ENCODE results near the gene RBFOX2. TPM values are rescaled to one million over a fixed set of nuclear protein-coding genes. Genes with fewer than 3 reads are reported as not detected.
"Not testable (repeated sequence)": the region's sequence is repeated elsewhere in the genome, so short reads cannot be mapped to it uniquely, and the experiment has no call there.

RBFOX2 gene
- total RNA-seq, 4 donors from 2014 or later, result 39.4 to 80.0 (median 52.9) TPM

DNA sequence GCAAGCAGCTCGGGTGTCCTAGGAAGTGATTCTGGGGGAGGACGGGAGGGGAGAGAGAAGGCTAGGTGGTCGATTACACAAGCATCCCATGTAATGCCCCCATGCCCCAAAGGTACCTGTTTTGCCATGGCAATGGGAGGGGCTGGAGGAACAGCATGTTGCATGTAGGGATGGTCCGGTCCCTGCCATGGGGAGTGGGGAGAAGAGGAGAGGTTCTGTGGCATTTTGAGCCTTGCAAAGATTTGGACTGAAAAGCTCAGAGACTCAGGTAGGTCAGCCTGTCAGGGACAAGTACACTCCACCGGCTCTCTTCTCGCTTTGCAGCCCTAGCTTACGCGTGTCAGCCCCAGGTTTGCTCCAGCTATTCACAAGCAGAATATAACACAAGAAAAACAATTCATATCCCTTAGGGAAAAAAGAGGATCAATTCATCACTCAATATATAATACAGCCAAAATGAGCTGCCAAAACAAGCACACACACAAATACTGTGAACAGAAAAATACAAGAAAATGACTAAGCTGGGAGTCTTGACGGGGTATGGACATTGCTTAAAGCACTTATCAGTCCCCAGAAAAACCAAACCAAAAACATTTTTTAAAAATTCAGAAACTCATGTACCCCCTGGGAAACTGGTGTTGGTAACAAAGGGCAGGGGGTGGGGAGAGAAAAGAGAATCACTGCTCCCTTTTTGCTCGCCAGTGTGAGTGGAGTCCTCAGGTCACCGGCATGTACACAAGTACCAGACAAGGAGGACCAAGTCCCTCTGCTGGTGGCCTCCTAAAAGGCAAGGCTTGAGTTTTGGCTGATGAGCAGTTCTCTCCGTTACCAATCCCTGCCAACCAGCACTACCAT is 289.3 kb downstream of the RBFOX2 start:
- no peaks in the 10 kb centered on the region for H3K4me1 ChIP-seq
- H3K4me3 ChIP-seq, result no peak overlapping the region
- no peaks in the 10 kb centered on the region for H3K27me3 ChIP-seq
- TF ChIP-seq, protein P1, sequence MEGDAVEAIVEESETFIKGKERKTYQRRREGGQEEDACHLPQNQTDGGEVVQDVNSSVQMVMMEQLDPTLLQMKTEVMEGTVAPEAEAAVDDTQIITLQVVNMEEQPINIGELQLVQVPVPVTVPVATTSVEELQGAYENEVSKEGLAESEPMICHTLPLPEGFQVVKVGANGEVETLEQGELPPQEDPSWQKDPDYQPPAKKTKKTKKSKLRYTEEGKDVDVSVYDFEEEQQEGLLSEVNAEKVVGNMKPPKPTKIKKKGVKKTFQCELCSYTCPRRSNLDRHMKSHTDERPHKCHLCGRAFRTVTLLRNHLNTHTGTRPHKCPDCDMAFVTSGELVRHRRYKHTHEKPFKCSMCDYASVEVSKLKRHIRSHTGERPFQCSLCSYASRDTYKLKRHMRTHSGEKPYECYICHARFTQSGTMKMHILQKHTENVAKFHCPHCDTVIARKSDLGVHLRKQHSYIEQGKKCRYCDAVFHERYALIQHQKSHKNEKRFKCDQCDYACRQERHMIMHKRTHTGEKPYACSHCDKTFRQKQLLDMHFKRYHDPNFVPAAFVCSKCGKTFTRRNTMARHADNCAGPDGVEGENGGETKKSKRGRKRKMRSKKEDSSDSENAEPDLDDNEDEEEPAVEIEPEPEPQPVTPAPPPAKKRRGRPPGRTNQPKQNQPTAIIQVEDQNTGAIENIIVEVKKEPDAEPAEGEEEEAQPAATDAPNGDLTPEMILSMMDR (IDR thresholded peaks at IDR 0.05), result peak in 2 of 6 experiments; percentile 33 to 36
- TF ChIP-seq POLR2A (IDR thresholded peaks at IDR 0.05), result no peak
- H3K27ac ChIP-seq, result no peak overlapping the region
- H3K36me3 ChIP-seq, result peaks cover 0 to 14% (median 0%) of the 10 kb centered on the region in 3 donors
- no peak for DNase-seq
- H3K9me3 ChIP-seq, result no peaks in the 10 kb centered on the region

DNA sequence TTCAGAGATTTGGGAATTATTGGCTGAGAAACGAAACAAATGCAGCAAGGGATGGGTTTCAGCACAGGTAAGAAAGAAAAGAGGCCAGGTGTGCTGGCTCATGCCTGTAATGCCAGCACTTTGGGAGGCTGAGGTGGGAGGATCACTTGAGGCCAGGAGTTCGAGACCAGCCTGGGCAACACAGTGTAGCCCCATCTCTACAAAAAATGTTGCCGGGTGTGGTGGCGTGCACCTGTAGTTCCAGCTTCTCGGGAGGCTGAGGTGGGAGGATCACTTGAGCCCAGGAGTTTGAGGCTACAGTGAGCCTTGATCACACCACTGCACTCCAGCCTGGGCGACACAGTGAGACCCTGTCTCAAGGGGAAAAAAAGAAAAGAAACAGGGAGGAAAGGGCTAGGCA is 290.7 kb downstream of the RBFOX2 start:
- not testable (repeated sequence) for DNase-seq, H3K4me3 ChIP-seq, H3K36me3 ChIP-seq, H3K9me3 ChIP-seq, H3K27ac ChIP-seq, H3K27me3 ChIP-seq
- H3K4me1 ChIP-seq, result peaks cover 0 to 14% (median 0%) of the 10 kb centered on the region in 4 donors

DNA sequence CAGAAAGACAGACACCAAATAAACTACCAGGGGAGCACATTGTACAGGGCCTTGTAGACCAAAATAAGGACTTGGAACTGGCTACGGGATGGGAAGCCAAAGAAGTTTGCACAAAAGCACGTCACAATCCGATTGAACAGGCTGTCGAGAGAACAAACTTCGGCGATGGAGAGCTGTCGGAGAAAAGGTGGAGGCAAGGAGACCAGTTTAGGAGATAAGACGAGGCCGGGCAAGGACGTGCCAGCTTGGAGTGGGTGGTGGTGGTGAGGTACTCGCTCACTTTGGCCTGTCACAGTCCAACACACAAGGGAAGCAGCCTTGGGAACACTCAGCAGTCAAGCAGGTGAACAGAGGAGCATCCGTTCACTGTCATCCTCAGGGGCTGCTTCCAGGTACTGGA is 291.9 kb downstream of the RBFOX2 start:
- no peaks in the 10 kb centered on the region for H3K27me3 ChIP-seq
- H3K4me1 ChIP-seq, result peaks cover 0 to 15% (median 0%) of the 10 kb centered on the region in 4 donors
- no peak overlapping the region for H3K27ac ChIP-seq
- peaks cover 0 to 4% (median 0%) of the 10 kb centered on the region in 3 donors for H3K36me3 ChIP-seq
- TF ChIP-seq POLR2A (IDR thresholded peaks at IDR 0.05), result no peak
- TF ChIP-seq, protein P1 (IDR thresholded peaks at IDR 0.05), result no peak
- no peak for DNase-seq
- H3K4me3 ChIP-seq, result no peak overlapping the region
- H3K9me3 ChIP-seq, result no peaks in the 10 kb centered on the region

DNA sequence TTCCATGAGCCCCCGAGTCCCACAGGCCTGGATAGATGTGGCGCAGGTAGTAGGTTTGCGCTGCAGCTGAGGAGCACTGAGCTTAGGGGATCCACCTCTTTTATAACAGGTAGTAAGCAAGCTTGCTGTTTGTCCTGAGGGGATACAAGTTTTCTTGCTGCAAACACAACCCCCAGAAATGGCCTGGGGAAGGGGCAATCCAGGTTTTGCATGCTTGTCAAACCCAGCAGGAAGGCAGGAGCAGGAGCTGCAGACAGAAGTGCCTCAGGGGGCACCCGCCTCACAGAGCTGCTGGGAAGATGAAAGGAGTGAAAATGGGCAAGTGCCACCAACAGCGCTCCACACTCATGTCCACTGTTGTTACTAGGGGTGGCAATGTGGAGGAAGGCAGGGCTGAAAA is 292.5 kb downstream of the RBFOX2 start:
- no peak for TF ChIP-seq POLR2A (IDR thresholded peaks at IDR 0.05)
- TF ChIP-seq, protein P1 (IDR thresholded peaks at IDR 0.05), result no peak

DNA sequence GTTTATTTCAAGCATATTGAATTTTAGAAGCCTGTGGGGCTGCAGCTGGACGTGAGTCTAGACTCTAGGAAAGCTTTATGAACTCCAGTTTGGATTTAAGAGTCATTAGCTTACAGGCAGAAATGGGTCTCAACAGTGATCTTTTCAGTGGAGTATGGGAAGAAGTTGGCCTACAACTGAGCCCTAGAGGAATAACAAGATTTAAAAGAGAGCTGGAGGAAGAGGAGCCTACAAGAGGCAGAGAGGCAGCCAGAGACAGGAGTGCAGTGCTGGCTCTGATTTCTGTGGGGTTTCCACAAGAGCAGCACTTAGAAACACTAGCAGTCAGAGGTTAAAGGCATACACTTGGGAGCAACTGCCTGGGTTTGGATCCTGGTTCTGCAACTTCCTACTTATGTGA is 293.1 kb downstream of the RBFOX2 start:
- no peak for DNase-seq
- Histone ChIP-seq H3K27ac (no peak overlapping the region), H3K27me3 (no peaks in the 10 kb centered on the region), H3K4me3 (no peak overlapping the region), H3K9me3 (no peaks in the 10 kb centered on the region), H3K4me1 (peaks cover 0 to 15% (median 0%) of the 10 kb centered on the region in 4 donors), H3K36me3 (peaks cover 0 to 4% (median 0%) of the 10 kb centered on the region in 3 donors)
- TF ChIP-seq, protein P1 (IDR thresholded peaks at IDR 0.05), result no peak
- no peak for TF ChIP-seq POLR2A (IDR thresholded peaks at IDR 0.05)

More for the DNA sequence above, 292.5 kb downstream of the RBFOX2 start:
- no peak overlapping the region for H3K27ac ChIP-seq
- H3K9me3 ChIP-seq, result no peaks in the 10 kb centered on the region
- peaks cover 0 to 4% (median 0%) of the 10 kb centered on the region in 3 donors for H3K36me3 ChIP-seq
- no peak overlapping the region for H3K4me3 ChIP-seq
- DNase-seq, result no peak
- H3K27me3 ChIP-seq, result no peaks in the 10 kb centered on the region
- H3K4me1 ChIP-seq, result peaks cover 0 to 15% (median 0%) of the 10 kb centered on the region in 4 donors

DNA sequence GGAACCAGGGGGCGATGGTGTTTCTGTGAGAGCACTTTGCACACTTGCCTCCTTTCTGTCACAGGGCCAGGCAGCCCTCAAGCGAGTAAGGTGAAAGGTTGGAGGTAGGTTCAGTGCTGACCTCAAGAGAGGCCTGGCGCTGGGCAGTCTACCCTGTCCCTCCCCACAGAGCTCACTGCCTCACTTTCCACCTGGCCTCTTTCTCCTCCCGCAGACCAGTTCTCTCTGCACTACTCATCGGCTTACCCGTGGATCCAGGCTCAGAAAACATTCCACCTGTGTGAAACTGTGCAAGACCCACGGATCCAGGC is 294.2 kb downstream of the RBFOX2 start:
- TF ChIP-seq, protein P1 (IDR thresholded peaks at IDR 0.05), result no peak
- no peak for TF ChIP-seq POLR2A (IDR thresholded peaks at IDR 0.05)
- H3K4me1 ChIP-seq, result peaks cover 0 to 15% (median 0%) of the 10 kb centered on the region in 4 donors
- H3K27me3 ChIP-seq, result no peaks in the 10 kb centered on the region
- H3K36me3 ChIP-seq, result peaks cover 0 to 4% (median 0%) of the 10 kb centered on the region in 3 donors
- no peak overlapping the region for H3K4me3 ChIP-seq
- H3K27ac ChIP-seq, result no peak overlapping the region
- DNase-seq, result no peak
- no peaks in the 10 kb centered on the region for H3K9me3 ChIP-seq

Measured in Peyer's patch (tissue), 4 donors.